GM12878 (cell line): ENCODE data around the gene PGK1. TPM values are rescaled to one million over a fixed set of nuclear protein-coding genes. Genes with fewer than 3 reads are reported as not detected.
A peak's percentile ranks its signal among the peaks of the same experiment; 100 is the strongest.

ENCODE experiments used
- ATF7 ChIP-seq: fragments of 450-650 bp; IDR thresholded peaks from 2 replicates; pipeline ENCODE4 v1.6.1; 2016; ENCODE audit warnings: low read depth, mild to moderate bottlenecking
- BMI1 ChIP-seq: fragments of 450-650 bp; IDR thresholded peaks from 2 replicates; pipeline ENCODE4 v1.6.1; 2016; ENCODE audit warnings: mild to moderate bottlenecking, moderate library complexity, borderline replicate concordance
- CEBPB ChIP-seq, 2 experiments: fragments of 150-350 bp in 1 of 2; IDR thresholded peaks; 2 replicates each; pipeline ENCODE4 v1.6.1; 2012 to 2014; ENCODE audit warnings: low read depth in 2 of 2, low read length in 2 of 2, borderline replicate concordance in 1 of 2, inconsistent platforms in 1 of 2
- CHD1 ChIP-seq: IDR thresholded peaks from 2 replicates; pipeline ENCODE4 v1.6.1; 2012; ENCODE audit warnings: low read depth, low read length, improper control_type of control experiment
- CHD2 ChIP-seq: IDR thresholded peaks from 2 replicates; pipeline ENCODE4 v1.6.1; 2011; ENCODE audit warnings: low read depth, low read length, improper control_type of control experiment, borderline replicate concordance
- CHD4 ChIP-seq: fragments of 200-600 bp; sonication (generic); IDR thresholded peaks from 2 replicates; pipeline ENCODE4 v1.6.1; 2016; ENCODE audit warnings: mild to moderate bottlenecking
- FOXM1 ChIP-seq: IDR thresholded peaks from 2 replicates; pipeline ENCODE4 v1.6.1; 2012; ENCODE audit warnings: low read depth, mild to moderate bottlenecking, inconsistent platforms, low read length, moderate library complexity
- HDAC6 ChIP-seq: fragments of 200-600 bp; sonication (generic); IDR thresholded peaks from one replicate; pipeline ENCODE4 v1.8.0; 2017; ENCODE audit warnings: antibody characterized with exemption; ENCODE audit not compliant: unreplicated experiment
- KLF5 ChIP-seq: fragments of 450-650 bp; IDR thresholded peaks from 2 replicates; pipeline ENCODE4 v1.6.1; 2014; ENCODE audit warnings: mild to moderate bottlenecking; ENCODE audit not compliant: partially characterized antibody
- MYB ChIP-seq: fragments of 150-350 bp; IDR thresholded peaks from 2 replicates; pipeline ENCODE4 v1.6.1; 2014; ENCODE audit warnings: mild to moderate bottlenecking, low read depth, low read length, borderline replicate concordance
- PAX8 ChIP-seq: fragments of 450-650 bp; IDR thresholded peaks from 2 replicates; pipeline ENCODE4 v1.6.1; 2017; ENCODE audit warnings: mild to moderate bottlenecking, moderate library complexity
- RAD51 ChIP-seq: fragments of 450-650 bp; IDR thresholded peaks from 2 replicates; pipeline ENCODE4 v1.6.1; 2016; ENCODE audit warnings: moderate library complexity, mild to moderate bottlenecking, inconsistent platforms
- RBBP5 ChIP-seq: fragments of 200-600 bp; sonication (generic); conservative IDR thresholded peaks from 2 replicates; pipeline ENCODE4 v1.6.1; 2016
- RELA ChIP-seq: fragments of 450-650 bp; IDR thresholded peaks from 2 replicates; pipeline ENCODE4 v1.8.0; 2014; ENCODE audit warnings: borderline replicate concordance; ENCODE audit not compliant: partially characterized antibody
- SREBF2 ChIP-seq: IDR thresholded peaks from 2 replicates; pipeline ENCODE4 v1.6.1; 2012; ENCODE audit warnings: mild to moderate bottlenecking, low read length
- STAT3 ChIP-seq: IDR thresholded peaks from 2 replicates; pipeline ENCODE4 v1.6.1; 2011; ENCODE audit warnings: low read depth, low read length, improper control_type of control experiment
- SUZ12 ChIP-seq: fragments of 200-600 bp; sonication (generic); IDR thresholded peaks from one replicate; pipeline ENCODE4 v1.6.1; 2018; ENCODE audit warnings: antibody characterized with exemption, mild to moderate bottlenecking; ENCODE audit not compliant: unreplicated experiment
- TBL1XR1 ChIP-seq: IDR thresholded peaks from 2 replicates; pipeline ENCODE4 v1.6.1; 2012; ENCODE audit warnings: low read depth, low read length, improper control_type of control experiment
- WRNIP1 ChIP-seq: IDR thresholded peaks from 2 replicates; pipeline ENCODE4 v1.6.1; 2011; ENCODE audit warnings: low read depth, low read length, improper control_type of control experiment, borderline replicate concordance
- polyA plus RNA-seq, 11 experiments: library from polyadenylated mRNA; depleted of rRNA in 4 of 11; unstranded in 6 of 11; stranded (reverse) in 5 of 11; fragments of >200 nt; fragmentation: Nextera tagmentation in 4 of 11; fragmentation: Illumina TruSeq in 1 of 11; extraction: Ambion mirVana in 4 of 11; extraction: Trizol in 1 of 11; gene quantifications; 1 replicate in 1 of 11; 2 replicates in 10 of 11; pipeline versions ENCODE4 v1.2.1 to v1.2.3, GENCODE V29; 2011 to 2016; ENCODE audit warnings: inconsistent platforms in 2 of 11, missing spikeins in 2 of 11, low read depth in 1 of 11
- total RNA-seq, 4 experiments: library from RNA; depleted of rRNA in 3 of 4; stranded (reverse); fragments of >200 nt in 3 of 4; fragmentation: Illumina TruSeq in 1 of 4; extraction: Trizol in 1 of 4; gene quantifications; 2 replicates each; pipeline versions ENCODE4 v1.2.1 to v1.2.3, GENCODE V29; 2013 to 2021
- TF ChIP-seq, protein P1 (sequence below): fragments of 450-650 bp; IDR thresholded peaks from 2 replicates; pipeline ENCODE4 v1.6.1; 2016; ENCODE audit warnings: mild to moderate bottlenecking
- TF ChIP-seq, protein P2 (sequence below): IDR thresholded peaks from 2 replicates; pipeline ENCODE4 v1.6.1; 2012; ENCODE audit warnings: low read depth, low read length, improper control_type of control experiment
- TF ChIP-seq, protein P3 (sequence below): fragments of 450-650 bp; IDR thresholded peaks from 2 replicates; pipeline ENCODE4 v1.6.1; 2018; ENCODE audit warnings: borderline replicate concordance, mild to moderate bottlenecking; ENCODE audit not compliant: partially characterized antibody

The PGK1 gene
- total and polyA plus RNA-seq, 10 of the 15 experiments (the other 5 are each of a cell fraction or from before 2014, with no cell fraction given) = 370 to 1,825 (median 629) TPM

DNA sequence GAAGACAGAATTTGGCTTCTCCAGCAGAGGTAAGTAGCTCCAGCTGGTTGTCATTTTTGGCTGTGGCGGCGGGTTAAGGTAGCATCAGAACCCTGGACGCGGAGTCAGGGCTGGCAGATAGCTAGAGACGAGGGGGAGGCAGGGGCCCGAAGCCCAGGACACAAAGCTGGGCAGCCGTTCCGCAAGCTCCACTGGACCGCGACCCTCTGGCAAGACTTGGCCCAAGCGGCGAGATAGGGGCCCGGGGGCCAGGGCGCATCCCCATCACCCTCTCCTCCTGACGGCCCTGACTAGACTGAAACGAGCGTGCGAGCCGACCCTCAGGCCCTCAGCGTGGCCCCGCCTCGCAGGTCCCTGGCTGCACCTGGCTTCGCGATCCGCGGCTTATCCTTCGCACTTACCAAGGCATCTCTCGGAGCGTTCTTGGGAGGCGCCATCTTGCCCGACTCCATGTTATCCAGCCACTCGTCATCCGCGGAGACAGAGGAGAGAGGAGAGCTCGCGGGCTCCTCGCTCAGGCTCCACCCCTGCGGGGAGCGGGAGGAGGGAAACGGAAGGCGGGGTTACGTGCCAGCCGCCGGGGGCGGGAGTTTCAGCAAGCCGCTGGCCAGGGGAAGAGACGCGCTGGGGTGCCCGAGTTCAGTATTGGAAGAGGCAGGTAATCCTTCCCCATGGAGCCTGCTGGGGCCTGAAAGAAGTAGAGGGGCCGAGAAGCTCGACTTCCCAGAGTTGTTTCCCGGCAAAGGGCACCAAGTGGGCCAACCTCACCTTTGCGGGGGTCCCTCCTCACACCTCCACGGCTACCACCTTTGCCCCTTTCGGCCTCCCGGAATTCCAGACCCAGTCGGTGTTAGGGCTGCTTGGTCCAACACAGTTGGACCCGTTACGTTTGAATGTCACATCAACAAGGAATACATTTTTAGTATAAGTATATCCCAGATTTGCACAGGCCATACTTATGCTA, 35.4 kb downstream of the PGK1 start, which contains the start of gene TAF9B (continued):
- TF ChIP-seq HDAC6 (no peak), FOXM1 (no peak), MYB (no peak), PAX8 (no peak), CHD2 (peak; percentile 84), BMI1 (no peak), WRNIP1 (no peak), KLF5 (no peak), CEBPB (IDR thresholded peaks at IDR 0.05; ENCODE audit: borderline replicate concordance in 1 of 2, low read depth in 2 of 2, low read length in 2 of 2) (no peak), SREBF2 (no peak), CHD4 (no peak), TBL1XR1 (no peak), RBBP5 (no peak), STAT3 (no peak), RELA (no peak), ATF7 (no peak), RAD51 (no peak), SUZ12 (no peak), CHD1 (no peak)
- TF ChIP-seq, protein P1, sequence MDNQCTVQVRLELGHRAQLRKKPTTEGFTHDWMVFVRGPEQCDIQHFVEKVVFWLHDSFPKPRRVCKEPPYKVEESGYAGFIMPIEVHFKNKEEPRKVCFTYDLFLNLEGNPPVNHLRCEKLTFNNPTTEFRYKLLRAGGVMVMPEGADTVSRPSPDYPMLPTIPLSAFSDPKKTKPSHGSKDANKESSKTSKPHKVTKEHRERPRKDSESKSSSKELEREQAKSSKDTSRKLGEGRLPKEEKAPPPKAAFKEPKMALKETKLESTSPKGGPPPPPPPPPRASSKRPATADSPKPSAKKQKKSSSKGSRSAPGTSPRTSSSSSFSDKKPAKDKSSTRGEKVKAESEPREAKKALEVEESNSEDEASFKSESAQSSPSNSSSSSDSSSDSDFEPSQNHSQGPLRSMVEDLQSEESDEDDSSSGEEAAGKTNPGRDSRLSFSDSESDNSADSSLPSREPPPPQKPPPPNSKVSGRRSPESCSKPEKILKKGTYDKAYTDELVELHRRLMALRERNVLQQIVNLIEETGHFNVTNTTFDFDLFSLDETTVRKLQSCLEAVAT = 0 out of 2 replicates have a peak, but pooled peaks have one; percentile 39
- TF ChIP-seq, protein P2, sequence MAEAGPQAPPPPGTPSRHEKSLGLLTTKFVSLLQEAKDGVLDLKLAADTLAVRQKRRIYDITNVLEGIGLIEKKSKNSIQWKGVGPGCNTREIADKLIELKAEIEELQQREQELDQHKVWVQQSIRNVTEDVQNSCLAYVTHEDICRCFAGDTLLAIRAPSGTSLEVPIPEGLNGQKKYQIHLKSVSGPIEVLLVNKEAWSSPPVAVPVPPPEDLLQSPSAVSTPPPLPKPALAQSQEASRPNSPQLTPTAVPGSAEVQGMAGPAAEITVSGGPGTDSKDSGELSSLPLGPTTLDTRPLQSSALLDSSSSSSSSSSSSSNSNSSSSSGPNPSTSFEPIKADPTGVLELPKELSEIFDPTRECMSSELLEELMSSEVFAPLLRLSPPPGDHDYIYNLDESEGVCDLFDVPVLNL = 0 out of 2 replicates have a peak, but pooled peaks have one; percentile 44
- TF ChIP-seq, protein P3, sequence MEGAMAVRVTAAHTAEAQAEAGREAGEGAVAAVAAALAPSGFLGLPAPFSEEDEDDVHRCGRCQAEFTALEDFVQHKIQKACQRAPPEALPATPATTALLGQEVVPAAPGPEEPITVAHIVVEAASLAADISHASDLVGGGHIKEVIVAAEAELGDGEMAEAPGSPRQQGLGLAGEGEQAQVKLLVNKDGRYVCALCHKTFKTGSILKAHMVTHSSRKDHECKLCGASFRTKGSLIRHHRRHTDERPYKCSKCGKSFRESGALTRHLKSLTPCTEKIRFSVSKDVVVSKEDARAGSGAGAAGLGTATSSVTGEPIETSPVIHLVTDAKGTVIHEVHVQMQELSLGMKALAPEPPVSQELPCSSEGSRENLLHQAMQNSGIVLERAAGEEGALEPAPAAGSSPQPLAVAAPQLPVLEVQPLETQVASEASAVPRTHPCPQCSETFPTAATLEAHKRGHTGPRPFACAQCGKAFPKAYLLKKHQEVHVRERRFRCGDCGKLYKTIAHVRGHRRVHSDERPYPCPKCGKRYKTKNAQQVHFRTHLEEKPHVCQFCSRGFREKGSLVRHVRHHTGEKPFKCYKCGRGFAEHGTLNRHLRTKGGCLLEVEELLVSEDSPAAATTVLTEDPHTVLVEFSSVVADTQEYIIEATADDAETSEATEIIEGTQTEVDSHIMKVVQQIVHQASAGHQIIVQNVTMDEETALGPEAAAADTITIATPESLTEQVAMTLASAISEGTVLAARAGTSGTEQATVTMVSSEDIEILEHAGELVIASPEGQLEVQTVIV = no peak
